Endometrium (tissue), 2 donors: Measurements from ENCODE around the gene ATP10A.

Source experiments
- FAIRE-seq: peaks from 2 replicates; lab custom pipeline; 2012; peaks lifted over from hg19 to GRCh38; lab: Jason Lieb, UNC
- donor health status: control.
- donor health status: control.

ATP10A gene

DNA sequence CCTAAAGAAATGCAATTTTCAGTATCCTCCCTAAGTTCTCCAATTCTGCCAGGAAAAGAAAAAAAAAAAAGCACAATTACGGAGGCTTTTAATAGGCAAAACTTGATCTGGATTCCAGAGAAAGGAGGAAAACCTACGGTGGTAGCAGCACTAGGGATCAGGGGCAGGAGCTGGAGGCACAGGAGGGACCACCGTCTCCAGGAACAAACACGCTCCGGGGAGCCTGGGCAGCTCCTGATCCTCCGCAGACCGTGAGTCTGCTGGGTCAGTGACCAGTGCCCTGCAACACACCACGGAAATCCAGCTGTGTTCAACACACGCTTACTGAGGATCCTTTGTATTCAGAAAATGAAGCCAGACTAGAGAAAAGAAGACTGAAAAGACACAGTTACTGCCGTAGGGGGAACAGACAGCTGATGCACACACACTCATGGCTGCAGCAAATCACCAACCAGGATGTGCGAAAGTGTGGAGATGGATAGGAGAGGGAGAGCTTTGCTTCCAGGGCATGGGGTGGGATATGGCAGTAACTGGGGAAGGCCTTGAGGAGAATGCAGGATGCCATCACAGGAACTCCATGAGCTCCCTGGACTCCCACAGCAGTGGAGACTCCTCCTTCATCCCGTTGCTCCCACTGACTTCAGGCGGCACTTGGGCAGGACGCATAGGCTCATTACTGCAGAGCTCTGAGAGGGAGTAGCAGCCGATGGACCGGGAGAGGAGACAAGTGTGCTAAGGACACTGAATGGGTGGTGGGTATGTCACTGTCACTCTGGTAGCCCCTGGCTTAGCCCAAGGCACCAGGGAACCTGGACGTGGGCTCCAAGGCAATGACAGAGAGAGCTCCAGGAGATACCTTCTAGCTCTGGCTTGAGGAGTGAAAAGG is 167.0 kb downstream of the ATP10A start:
- FAIRE-seq = no peak

DNA sequence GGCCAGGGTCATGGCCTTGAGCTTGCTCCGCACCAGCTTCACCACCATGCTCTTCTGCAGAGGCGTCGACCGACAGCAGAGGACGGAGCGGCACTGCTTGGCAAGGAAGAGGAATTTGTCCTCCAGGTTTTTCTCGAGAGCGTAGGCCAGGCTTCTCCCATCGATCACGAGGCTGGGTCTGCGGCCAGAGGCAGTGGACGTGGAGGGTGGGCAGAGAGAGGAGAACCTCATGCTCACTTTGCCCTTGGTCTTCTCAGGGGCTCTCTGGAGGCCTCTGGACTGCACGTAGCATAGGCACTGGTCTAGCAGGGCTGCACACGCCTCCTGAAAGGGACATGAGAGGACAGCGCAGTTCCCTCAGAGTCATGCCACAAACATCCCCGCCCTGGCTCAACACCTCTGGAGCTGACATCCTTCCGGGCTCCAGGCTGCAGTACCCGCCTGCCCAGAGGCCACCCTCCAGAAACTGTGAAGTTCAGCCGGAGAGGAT is 168.3 kb downstream of the ATP10A start:
- no peak for FAIRE-seq

DNA sequence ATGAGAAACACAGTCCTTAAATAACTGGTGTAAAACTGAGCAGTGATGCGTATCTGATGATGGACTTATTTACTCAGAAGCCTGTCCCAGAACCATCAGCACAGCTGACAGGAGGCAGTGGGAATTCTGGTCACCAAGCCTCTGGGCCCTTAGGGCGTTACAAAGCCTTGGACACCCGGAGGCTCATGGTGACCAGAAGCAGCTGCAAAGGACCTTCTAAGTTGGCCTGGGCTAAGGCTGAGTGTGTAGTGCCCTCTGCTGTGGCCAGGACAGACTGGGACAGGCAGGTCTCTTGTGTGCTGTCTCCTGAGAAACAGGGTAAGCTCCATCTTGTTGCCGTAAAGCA is 168.9 kb downstream of the ATP10A start:
- no peak for FAIRE-seq

DNA sequence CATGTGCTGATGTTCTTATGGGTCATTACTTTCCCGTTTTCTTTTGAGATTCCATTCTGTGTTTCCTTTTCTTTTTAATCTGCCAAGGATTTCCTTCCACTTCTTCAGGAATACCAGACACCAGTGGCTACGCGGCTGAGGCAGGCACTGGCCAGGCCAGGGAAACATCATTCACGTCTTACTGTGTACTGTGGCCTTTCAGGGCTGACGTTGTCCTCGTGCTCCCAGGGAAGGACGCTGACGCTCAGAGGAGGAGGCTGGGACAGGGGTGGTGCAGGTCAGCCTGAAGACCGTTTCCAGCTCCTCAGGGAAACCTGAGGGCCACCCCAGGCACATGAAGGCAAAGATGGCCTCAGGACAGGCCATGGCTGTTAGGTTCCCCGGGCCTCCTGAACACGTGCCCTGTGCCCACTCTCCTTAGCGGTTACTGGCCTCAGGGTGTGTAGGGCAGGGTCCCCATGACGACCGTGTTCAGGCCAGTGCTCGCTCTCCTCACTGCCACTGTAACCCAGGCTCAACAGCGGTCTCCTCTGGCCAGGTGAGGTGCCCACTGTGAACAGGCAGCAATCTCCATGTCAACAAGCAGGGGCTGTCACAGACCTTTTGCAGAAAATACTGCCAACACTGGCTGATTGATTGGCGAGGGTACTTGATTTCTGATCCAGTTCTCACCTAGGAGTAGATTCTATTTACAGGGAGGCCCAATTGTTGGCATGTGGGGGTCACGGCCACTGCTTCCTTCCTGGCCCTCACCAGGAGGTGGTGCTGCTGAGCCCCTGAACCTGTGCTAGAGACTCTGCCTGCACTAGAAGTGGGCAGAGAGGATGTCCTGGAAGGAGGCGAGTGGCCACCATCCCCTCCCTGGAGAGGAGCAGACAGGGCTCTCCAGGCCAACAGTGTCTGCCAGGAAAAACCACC is 169.5 kb downstream of the ATP10A start:
- no peak for FAIRE-seq

DNA sequence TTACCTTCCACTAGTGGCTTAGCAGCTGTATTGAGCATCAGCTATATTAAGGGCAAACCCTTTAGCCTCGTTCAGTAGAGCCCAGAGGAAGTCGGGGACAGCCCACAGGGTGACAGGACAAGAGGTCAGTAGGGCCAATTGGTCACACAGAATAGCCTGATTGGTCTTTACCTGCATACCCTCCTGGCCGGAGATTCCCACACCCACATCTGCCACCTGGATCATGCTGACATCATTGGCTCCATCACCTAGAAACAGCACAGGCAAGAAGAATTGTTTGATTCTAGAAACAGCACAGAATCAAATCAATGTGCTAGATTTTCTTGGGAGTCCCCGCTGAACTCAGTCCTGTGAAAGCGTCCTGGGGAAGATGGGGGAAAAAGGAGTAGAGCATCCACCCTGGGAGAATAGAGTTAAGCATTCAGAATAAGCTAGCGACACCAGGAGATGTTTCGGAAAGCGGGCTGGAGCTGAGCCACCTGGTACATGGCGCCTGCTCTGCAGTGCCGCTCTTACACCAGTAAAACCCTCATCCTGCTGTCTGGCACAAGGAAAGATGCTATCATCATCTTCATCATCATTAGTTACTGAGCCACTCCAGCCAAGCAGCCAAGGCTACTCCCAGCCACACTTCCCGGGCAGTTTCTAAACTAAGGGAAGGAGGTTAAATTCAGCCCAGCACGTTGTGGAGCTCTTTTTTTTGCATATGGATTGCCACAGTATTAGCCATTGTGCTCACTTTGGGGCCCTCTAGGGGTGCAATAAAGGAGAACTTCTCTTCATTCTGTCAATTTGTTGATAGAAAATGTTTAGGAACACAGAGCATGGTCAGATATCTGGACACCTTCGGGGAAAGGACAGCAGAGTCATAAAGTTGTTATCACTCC is 171.3 kb downstream of the ATP10A start:
- FAIRE-seq = no peak

DNA sequence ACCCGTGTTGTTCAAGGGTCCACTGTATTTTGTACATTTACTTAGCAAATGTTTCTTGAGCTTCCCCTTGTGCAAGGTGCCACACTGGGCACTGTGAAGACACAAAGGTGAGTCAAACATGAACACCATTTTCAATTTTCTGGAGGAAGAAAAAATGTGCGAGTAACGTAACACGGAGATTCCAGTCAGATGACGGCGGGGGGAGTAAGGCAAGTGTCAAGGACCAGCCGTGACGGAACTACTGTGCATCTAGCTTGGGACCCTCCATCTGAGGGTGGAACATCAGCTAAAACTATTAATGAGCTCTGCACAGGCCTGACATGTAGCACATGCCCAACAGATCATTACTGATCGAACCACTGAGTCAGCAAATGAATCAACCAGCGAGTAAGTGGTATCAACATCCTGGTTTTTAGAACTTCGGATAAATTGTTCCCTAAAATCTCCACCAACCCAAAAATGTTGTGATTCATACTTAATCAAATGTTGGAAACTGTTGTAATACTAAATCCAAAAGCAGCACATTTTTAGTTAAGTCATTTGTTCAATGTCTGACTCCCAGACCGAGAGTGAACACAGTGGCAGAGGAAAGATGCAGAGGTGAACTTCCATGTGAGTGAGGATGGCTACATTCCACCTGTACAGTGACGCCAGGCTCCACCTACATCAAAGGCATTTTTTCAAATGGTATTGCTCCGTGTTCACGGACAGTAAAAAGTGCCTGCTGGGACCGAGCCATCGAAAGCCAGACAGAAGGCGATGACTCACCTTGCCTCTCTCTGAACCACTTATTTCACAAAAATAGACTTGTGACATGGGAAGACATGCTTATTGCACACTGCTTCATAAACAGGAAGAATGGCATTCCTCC is 172.2 kb downstream of the ATP10A start:
- no peak for FAIRE-seq

DNA sequence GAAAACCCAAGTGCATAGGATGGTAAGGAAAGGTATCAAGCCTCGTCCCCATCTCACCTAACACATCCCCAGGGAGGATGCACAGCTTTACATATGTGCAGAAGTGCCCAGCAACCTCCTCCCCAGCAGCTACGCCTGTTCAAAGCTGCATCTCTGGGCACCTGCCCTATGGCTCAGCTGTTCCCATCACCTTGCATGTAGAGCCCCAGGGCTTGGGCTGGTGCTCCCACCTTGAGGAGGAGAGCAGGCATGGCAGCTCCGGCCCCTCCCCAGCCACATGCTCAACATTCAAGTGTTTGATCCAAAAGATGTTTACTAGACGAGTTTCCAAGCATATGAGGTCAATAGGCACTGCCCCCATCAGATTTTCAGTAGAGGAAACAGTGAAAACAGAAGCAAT is 173.5 kb downstream of the ATP10A start:
- no peak for FAIRE-seq

DNA sequence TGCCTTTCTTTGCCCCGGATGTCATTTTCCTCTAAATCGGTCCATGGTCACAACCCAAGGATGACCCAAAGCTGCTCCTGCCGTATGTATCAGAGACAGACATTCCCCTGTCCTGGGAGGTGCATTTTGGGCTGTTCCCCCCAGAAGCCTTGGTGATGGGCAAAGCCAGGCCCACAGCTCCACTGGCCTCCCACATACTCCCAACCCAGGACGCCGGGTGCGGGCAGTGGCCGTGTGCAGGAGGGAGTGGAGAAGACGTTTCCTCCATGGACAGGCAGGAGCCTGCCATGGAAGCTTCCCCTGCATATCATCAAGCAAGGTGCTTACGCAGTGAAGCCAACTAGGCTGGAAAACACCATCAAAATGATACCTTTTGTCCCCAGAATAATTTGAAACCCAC is 175.0 kb downstream of the ATP10A start:
- no peak for FAIRE-seq

DNA sequence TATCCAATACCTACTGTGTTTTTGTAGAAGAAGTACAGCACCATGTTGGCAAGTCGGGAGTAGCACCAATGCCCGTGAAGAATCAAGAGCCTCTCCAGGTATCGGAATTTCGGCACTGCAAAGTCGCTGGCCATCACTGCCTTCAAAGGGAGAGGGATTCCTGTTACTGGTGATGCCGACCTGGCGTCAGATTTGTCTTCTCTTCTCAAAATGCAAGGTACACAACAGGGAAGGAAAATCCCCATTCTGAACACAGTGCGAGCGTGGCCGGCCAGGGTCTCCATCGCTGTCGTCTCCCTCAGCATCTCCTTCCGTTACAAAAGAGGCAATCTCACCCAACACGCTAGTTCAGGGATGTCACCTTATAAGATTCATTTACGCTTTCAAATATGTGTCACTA is 175.4 kb downstream of the ATP10A start:
- no peak for FAIRE-seq

DNA sequence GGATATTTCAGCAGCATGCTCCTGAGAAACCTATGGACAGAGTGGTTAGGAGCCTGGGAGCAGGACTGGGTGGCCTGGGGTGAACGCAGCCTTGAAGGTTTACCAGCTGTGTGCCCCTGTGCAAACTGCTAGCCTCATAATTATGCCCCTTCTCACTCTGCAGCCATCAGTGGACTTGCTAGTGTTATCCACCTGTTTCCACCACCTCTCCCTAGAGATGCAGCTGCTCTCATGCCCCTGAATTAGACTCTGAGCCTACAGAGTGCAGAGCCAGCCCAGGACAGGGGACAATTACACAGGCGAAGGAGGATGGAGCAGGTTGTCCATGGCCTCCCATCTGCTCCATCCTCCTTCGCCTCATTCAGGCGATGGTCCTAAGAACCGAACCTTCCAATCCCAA is 175.9 kb downstream of the ATP10A start:
- FAIRE-seq = no peak

DNA sequence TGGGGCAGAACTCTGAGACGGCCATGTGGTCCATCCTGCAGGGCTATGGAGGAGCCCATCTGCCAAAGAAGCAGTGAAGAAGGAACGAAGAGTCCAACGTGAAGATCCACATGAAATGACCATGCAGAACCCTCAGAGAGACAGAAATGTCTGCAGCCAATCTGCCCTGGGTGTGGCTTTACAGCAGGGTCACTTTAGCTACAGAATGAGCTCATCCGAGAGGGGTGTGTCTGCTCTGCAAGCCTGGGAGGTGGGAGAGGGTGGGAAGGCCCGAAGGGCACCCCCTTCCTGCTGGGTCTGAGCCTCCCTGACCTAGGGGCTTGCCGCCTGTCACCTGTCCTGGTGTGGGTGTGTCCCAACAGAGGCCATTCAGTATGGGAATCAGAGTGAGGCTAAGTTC is 176.3 kb downstream of the ATP10A start:
- no peak for FAIRE-seq

DNA sequence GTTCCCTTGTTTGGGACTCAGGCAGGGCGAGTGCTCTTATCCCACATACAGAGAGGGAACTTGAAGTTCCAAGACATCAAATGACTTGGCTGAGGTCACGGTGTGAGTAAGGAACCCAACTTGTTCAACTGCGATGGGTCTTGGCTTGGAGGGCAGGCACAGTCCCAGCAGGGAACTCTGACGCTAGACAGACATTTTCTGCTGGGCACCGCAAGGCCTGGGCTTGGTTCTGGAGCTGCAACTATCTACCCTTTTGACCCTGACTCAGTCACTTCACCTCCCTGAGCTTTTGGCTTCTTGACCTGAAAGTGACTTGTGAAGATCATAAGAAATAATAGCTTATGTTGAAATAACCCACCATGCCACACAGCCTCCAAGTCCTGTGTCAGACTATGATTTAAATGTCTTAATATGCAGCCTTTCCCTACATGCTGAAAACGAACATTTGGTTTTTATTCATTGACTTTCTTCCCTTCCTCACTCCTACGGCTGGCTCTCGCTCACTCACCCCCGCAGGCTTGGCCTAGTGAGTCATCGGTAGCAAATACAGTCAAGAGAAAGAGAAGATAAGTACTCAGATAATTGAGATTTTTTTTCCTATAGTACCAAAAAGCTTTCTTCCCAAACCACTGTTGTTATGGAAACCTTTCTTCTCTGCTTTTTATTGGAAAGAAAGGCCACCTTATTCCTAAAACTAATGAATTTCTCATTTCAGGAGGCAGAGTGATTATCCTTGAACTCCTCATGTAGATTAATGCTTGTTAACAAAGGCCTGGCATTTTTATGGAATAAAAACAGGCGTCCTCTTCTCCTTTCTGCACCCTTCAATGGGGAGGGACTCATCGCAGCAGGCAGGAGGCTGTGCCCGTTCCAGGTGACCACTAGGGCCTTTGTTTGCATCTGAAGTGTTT is 178.4 kb downstream of the ATP10A start:
- peak; percentile 93 for FAIRE-seq

DNA sequence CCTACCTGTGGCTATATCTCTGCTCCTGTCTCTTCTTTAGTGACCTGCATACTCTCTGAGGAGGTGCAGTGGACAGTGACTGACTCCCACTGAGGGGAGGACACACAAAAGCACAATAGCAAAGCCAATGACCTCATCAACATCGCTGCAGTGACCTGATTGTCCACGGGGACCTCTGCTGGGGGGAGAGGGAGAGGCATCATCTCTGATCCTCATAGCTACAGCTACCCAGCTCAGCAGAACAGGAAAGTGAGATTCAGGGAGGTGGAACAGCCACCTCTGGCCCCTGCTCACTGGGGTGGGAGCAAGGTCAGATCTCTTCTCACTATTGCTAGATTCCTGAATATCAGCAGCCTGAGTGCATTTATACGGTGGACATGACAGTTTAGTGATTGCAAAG is 179.2 kb downstream of the ATP10A start:
- FAIRE-seq = no peak

DNA sequence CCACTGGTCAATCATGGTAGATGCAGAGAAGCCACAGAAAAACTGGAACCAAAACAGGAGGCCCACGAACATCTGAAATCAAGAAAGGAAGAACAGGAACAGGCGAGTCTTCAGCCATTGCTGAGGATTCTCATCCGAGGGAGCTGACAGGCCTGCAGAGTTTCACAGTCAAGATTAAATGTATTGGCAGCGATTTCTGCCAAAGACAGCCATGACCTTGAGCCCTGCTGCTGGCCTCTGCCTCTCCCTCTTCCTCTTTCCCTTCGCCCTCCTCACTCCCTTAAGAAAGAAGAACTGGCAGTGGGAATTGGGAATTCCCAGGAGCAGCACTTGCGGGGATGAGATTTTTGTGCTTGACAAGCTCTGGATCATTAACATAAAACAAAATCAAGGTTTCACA is 179.7 kb downstream of the ATP10A start:
- FAIRE-seq = no peak

DNA sequence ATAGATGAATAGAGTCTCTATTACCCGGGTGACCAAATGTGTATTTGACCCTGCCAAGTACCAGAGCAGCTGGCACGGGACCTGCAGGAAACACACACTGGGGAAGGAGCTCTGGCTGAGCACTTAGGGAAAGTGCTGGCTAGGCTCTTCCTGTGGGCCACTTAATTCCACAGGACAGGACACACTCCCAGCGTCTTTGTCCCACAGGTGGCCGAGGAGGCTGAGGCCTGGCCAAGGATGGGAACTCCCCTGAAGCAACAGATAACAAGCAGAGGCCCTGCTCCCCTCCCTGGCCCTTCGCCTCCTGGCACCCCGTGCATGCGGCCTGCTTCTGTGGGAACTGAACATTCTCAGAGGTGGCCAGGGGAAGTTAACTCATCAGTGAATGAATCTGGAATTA is 180.8 kb downstream of the ATP10A start:
- FAIRE-seq = no peak

DNA sequence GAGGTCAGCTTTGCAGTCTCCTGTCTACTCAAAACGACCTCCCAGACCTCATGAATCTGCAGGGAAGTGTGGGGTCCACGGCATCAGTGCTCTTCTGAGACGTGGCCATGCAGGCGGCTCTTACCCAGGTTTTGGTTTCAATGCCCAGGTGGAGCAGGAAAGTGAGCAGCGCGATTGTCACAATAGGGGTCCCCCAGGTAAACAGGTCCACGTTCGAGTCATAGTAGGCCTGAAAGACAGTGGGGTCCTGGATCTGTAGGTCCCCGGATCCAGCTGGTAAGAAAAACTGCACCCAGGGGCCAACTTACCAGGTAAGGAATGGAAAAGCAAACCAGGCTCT is 182.5 kb downstream of the ATP10A start:
- no peak for FAIRE-seq

DNA sequence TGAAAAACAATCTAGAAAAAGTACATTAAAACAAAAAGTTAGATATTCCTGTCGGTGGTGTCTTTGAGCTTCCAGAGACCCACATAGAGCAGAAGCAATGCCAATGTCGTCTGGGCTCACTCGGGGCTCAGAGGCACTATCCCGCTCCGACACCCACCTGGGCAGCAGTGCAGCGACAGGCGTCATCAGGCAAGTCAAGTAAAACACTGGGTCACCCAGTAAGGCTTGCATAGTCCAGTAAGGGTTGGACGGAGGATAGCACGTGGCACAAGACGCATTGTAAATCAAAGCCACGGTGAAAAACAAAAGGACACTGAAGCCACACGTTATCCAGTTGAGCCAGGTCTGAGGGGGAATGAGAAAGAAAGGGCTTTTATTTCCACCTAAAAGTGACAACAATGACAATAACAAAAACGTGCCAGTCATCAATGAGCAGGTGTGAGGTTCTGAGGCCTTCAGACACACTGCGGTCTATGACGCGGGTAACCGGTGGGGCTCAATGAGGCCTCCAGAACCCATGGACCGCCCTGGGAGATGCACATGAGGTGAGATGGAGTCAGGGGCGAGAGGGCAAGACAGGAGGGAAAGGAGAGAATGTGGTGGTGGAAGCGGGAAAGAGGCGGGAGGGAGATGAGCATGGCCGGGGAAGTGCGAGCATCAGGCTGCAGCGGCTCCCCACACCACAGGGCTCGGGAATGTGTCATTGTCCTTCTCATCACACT is 183.0 kb downstream of the ATP10A start:
- FAIRE-seq = no peak

DNA sequence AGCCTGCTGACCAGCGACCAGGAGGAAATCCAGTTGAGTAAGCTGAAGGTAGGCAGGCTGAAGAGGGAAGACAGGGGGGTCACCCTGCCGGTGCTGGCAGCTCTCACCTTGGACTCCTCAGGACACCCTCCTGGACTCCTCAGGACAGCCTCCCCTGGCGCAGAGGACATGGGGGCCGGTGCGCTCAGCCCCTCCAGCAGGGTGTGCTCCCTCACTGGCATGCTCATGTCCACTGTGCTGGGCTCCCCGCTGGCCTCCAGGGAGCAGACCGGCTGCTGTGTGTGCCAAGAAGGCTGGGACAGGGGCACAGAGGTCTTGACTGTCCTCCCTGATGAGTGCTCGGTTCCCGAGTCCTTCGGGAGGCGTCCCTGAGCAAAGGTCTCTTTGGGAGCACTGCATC is 183.6 kb downstream of the ATP10A start:
- FAIRE-seq = no peak

DNA sequence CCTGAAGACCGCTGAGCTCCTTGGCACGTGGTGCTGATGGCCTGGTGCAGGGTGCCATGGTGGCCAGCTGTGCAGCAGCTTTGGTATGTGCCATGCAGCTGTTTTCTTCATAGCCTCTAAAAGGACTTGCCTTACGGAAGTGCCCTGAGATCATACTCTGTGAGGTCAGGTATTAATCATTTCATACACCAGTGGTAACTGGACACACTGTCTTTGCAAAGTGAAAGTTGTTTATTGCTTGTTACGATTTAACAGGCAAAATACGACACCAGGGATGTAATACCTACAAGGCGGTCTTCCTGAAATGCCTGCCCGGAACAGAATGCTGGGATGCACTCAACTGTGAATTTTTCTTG is 184.6 kb downstream of the ATP10A start:
- FAIRE-seq = no peak
